Thyroid gland (tissue), 4 donors: ENCODE results near the gene RAB11FIP4. TPM values are rescaled to one million over a fixed set of nuclear protein-coding genes. Genes with fewer than 3 reads are reported as not detected.

Experiments
- DNase-seq, 2 donors: peaks; one replicate each; pipeline ENCODE4 v3.0.0-alpha.2; 2019
- H3K27ac ChIP-seq, 3 donors: fragments of 200-600 bp; sonication (generic); 1 replicate in 2 of 3; 2 replicates in 1 of 3; pipeline ENCODE4 v1.5.1; 2016 to 2019; ENCODE audit warnings: mild to moderate bottlenecking in 1 of 3, moderate library complexity in 1 of 3
- H3K27me3 ChIP-seq: fragments of 200-600 bp; sonication (generic); one replicate; pipeline ENCODE4 v1.5.1; 2019
- H3K36me3 ChIP-seq, 2 donors: fragments of 200-600 bp; sonication (generic); one replicate each; pipeline ENCODE4 v1.5.1; 2016 to 2019
- H3K4me1 ChIP-seq, 2 donors: fragments of 200-600 bp; sonication (generic); one replicate each; pipeline ENCODE4 v1.5.1; 2017 to 2019
- H3K4me3 ChIP-seq, 3 donors: fragments of 200-600 bp; sonication (generic); replicated peaks in 1 of 3; 1 replicate in 2 of 3; 2 replicates in 1 of 3; pipeline ENCODE4 v1.5.1; 2016; ENCODE audit warnings: mild to moderate bottlenecking in 1 of 3
- H3K9me3 ChIP-seq: fragments of 200-600 bp; sonication (generic); one replicate; pipeline ENCODE4 v1.5.1; 2017
- CTCF ChIP-seq, 6 experiments: fragments of 200-600 bp in 3 of 6; fragments of 450-650 bp in 3 of 6; sonication (generic) in 3 of 6; IDR thresholded peaks; one replicate each; pipeline ENCODE4 v1.5.1; 2016 to 2019; ENCODE audit warnings: antibody characterized with exemption in 6 of 6, mild to moderate bottlenecking in 2 of 6, inconsistent platforms in 1 of 6, moderate library complexity in 1 of 6
- POLR2A ChIP-seq, 2 donors: fragments of 450-650 bp; IDR thresholded peaks; one replicate each; pipeline ENCODE4 v1.6.1; 2017; ENCODE audit warnings: antibody characterized with exemption in 2 of 2, mild to moderate bottlenecking in 2 of 2, moderate library complexity in 1 of 2
- WGBS, 2 donors: methylation state at CpG; one replicate each; pipeline ENCODE4 v1.1.5; 2017; 5-methylcytosine and 5-hydroxymethylcytosine counted together
- intact Hi-C: fragments of 100-400 bp; cut with DNase I; formaldehyde crosslinking; loops from one replicate; pipeline ENCODE4 v1.15.1; 2023
- total RNA-seq, 4 donors: library from RNA; depleted of rRNA; stranded (reverse); fragments of >200 nt; gene quantifications; one replicate each; pipeline ENCODE4 v1.2.3, GENCODE V29; 2016

RAB11FIP4 gene
- total RNA-seq, 4 donors from 2014 or later = 21.1 to 44.5 (median 24.9) TPM

- Histone ChIP-seq H3K27me3 (no peaks in the 10 kb centered on the region), H3K9me3 (no peaks in the 10 kb centered on the region), H3K4me1 (peaks cover 29 to 43% of the 10 kb centered on the region in 2 donors), H3K36me3 (no peaks in the 10 kb centered on the region), H3K27ac (peak overlapping the region in 2 of 3 donors; percentile 77 to 86), H3K4me3 (no peak overlapping the region)
- WGBS, 2 donors = 86 to 94% methylated on average over 3 of the region's 3 CpGs
- TF ChIP-seq CTCF (IDR thresholded peaks at IDR 0.05) = no peak
- DNase-seq = no peak
- intact Hi-C loops = no loop called here
Observed at GRCh38 chr17:31580316-31580705, 188.8 kb downstream of the RAB11FIP4 start.

- DNase-seq = peak; percentile 85 to 87
- intact Hi-C loops = no loop called here
- H3K4me1 ChIP-seq = peaks cover 29 to 43% of the 10 kb centered on the region in 2 donors
- no peaks in the 10 kb centered on the region for H3K36me3 ChIP-seq
- no peaks in the 10 kb centered on the region for H3K9me3 ChIP-seq
- H3K27ac ChIP-seq = peak overlapping the region; percentile 77 to 92 (median 86)
- no peak overlapping the region for H3K4me3 ChIP-seq
- TF ChIP-seq POLR2A (IDR thresholded peaks at IDR 0.05) = no peak
- no peak for TF ChIP-seq CTCF (IDR thresholded peaks at IDR 0.05)
- WGBS, 2 donors = 8 to 22% methylated on average over 12 of the region's 16 CpGs
- no peaks in the 10 kb centered on the region for H3K27me3 ChIP-seq
Observed at GRCh38 chr17:31580706-31581490, 189.4 kb downstream of the RAB11FIP4 start.

- TF ChIP-seq POLR2A (IDR thresholded peaks at IDR 0.05) (no peak), CTCF (IDR thresholded peaks at IDR 0.05) (no peak)
- intact Hi-C loops = no loop called here
- Histone ChIP-seq H3K27me3 (no peaks in the 10 kb centered on the region), H3K9me3 (no peaks in the 10 kb centered on the region), H3K4me3 (no peak overlapping the region), H3K36me3 (no peaks in the 10 kb centered on the region), H3K4me1 (peaks cover 29 to 43% of the 10 kb centered on the region in 2 donors), H3K27ac (peak overlapping the region; percentile 77 to 92 (median 86))
- WGBS, 2 donors = 64 to 73% methylated on average over 3 of the region's 4 CpGs
- peak; percentile 62 to 73 for DNase-seq
Observed at GRCh38 chr17:31581491-31581890, 190.0 kb downstream of the RAB11FIP4 start.

GRCh38 chr17:31582151-31582907, 190.9 kb downstream of the RAB11FIP4 start:
- intact Hi-C loops = no loop called here
- peak; percentile 59 to 81 for DNase-seq
- no peak overlapping the region for H3K4me3 ChIP-seq

More at GRCh38 chr17:31582151-31582907, 190.9 kb downstream of the RAB11FIP4 start:
- peak overlapping the region; percentile 77 to 92 (median 86) for H3K27ac ChIP-seq
- no peaks in the 10 kb centered on the region for H3K27me3 ChIP-seq
- WGBS, 2 donors = 38 to 45% methylated on average over 5 to 8 of the region's 8 CpGs
- no peaks in the 10 kb centered on the region for H3K9me3 ChIP-seq
- H3K36me3 ChIP-seq = no peaks in the 10 kb centered on the region
- peaks cover 29 to 43% of the 10 kb centered on the region in 2 donors for H3K4me1 ChIP-seq
- TF ChIP-seq POLR2A (IDR thresholded peaks at IDR 0.05) (no peak), CTCF (IDR thresholded peaks at IDR 0.05) (no peak)
